Panc1 (cell line): Measurements from ENCODE around the gene RASGEF1C. TPM values are rescaled to one million over a fixed set of nuclear protein-coding genes. Genes with fewer than 3 reads are reported as not detected.

Experiments
- ATAC-seq: fragments of 200-7000 bp; cut with Tn5 transposase; 2 replicates; pipeline ENCODE4 v1.9.1; 2020; ENCODE audit warnings: mild to moderate bottlenecking, moderate library complexity
- BruUV-seq: library from RNA; stranded (reverse); fragments of 400-500 nt; replicated peaks from 2 replicates; lab custom pipeline; 2021; lab: Mats Ljungman, UMichigan
- CTCF ChIA-PET: fragments of 300-600 bp; sonication (Branson Sonifier 250); formaldehyde crosslinking; loops from one replicate; lab custom pipeline; 2022; ENCODE audit warnings: antibody characterized with exemption; lab: Charles Lee
- POLR2A ChIA-PET: fragments of 300-600 bp; sonication (Branson Sonifier 250); formaldehyde crosslinking; loops from one replicate; lab custom pipeline; 2022; ENCODE audit warnings: antibody characterized with exemption; lab: Charles Lee
- DNase-seq: peaks from one replicate; pipeline ENCODE4 v3.0.0-alpha.2; 2010; ENCODE audit warnings: low read depth, low spot score
- H3K27ac ChIP-seq: 2 replicates; pipeline ENCODE4 v1.5.1; 2011; ENCODE audit warnings: mild to moderate bottlenecking, low read length, inconsistent platforms
- H3K27me3 ChIP-seq: fragments of 200-500 bp; sonication (Bioruptor generic); 2 replicates; pipeline ENCODE4 v1.6.0; 2014; ENCODE audit warnings: low read length, inconsistent platforms; ENCODE audit not compliant: control insufficient read depth, insufficient read depth
- H3K36me3 ChIP-seq: fragments of 200-500 bp; sonication (Bioruptor generic); 2 replicates; pipeline ENCODE4 v1.5.1; 2014; ENCODE audit warnings: inconsistent platforms, mild to moderate bottlenecking, low read length, moderate library complexity; ENCODE audit not compliant: control insufficient read depth, insufficient read depth
- H3K4me1 ChIP-seq: 2 replicates; pipeline ENCODE4 v1.5.1; 2011; ENCODE audit warnings: inconsistent platforms, mild to moderate bottlenecking, low read length, moderate library complexity; ENCODE audit not compliant: control insufficient read depth, insufficient read depth
- H3K4me3 ChIP-seq, 2 experiments: 2 replicates each; pipeline ENCODE4 v1.5.1; 2011 to 2012; ENCODE audit warnings: low read depth in 2 of 2, low read length in 2 of 2, mild to moderate bottlenecking in 2 of 2, inconsistent platforms in 1 of 2, moderate library complexity in 1 of 2
- H3K9me3 ChIP-seq: fragments of 200-500 bp; sonication (Bioruptor generic); 2 replicates; pipeline ENCODE4 v1.5.1; 2014; ENCODE audit warnings: low read depth, mild to moderate bottlenecking, inconsistent platforms, low read length, moderate library complexity; ENCODE audit not compliant: control insufficient read depth, insufficient read depth
- POLR2AphosphoS5 ChIP-seq: IDR thresholded peaks from 2 replicates; pipeline ENCODE4 v1.6.1; 2012; ENCODE audit warnings: mild to moderate bottlenecking, low read depth, low read length, moderate library complexity
- SIN3A ChIP-seq: IDR thresholded peaks from 2 replicates; pipeline ENCODE4 v1.6.1; 2012; ENCODE audit warnings: low read depth, mild to moderate bottlenecking, low read length, moderate library complexity, borderline replicate concordance; ENCODE audit not compliant: insufficient read depth
- TCF7L2 ChIP-seq: IDR thresholded peaks from 2 replicates; pipeline ENCODE4 v1.6.1; 2011; ENCODE audit warnings: mild to moderate bottlenecking, low read depth, low read length, inconsistent platforms
- in situ Hi-C: cut with HindIII; loops from 2 replicates; pipeline ENCODE4 v1.10.0; 2016; ENCODE audit warnings: low sequenced_read_pairs, low pct_unique_long_range_greater_than_20kb
- intact Hi-C: fragments of 100-400 bp; cut with micrococcal nuclease; formaldehyde crosslinking; loops from one replicate; pipeline ENCODE4 v1.10.0; 2022; ENCODE audit not compliant: unreplicated experiment
- total RNA-seq: library from RNA; stranded (reverse); gene quantifications from one replicate; pipeline ENCODE4 v1.2.1, GENCODE V29; 2021; ENCODE audit not compliant: unreplicated experiment
- TF ChIP-seq, protein P1 (sequence below), 2 experiments: IDR thresholded peaks; 2 replicates each; pipeline ENCODE4 v1.6.1; 2011 to 2012; ENCODE audit warnings: low read depth in 2 of 2, control low read depth in 1 of 2, low read length in 1 of 2, mild to moderate bottlenecking in 1 of 2, moderate library complexity in 1 of 2; ENCODE audit not compliant: insufficient read depth in 1 of 2
- TF ChIP-seq, protein P2 (sequence below): fragments of 450-650 bp; IDR thresholded peaks from 2 replicates; pipeline ENCODE4 v1.5.1; 2017; ENCODE audit warnings: mild to moderate bottlenecking

RASGEF1C gene
- total RNA-seq, 1 experiment from 2014 or later, result 0.49 TPM

DNA sequence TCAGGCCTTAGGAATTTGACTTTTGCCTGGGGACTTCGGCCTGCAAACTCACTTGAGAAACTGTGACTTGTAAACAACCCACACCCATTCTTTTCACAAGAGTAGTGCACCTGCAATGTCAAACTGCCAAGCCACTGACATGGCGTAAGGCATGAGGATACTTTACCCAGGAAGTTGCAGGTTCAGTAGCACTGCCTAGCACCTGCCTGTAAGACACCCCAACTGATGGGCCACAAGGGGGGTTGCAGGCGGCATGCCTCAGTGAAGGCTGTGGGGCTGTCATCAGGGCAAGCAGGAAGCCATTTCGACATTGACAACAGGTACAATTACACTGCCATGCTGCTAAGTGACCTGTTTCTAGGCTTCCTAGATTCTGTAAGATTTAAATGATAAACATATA lies 41.3 kb upstream of the RASGEF1C start:
- intact Hi-C loops, result no loop called here
- Histone ChIP-seq H3K27ac (no peak overlapping the region), H3K9me3 (peaks cover 42% of the 10 kb centered on the region), H3K36me3 (peaks cover 5% of the 10 kb centered on the region; the same call in 1 of the 2 replicates), H3K4me3 (no peak overlapping the region), H3K27me3 (no peaks in the 10 kb centered on the region), H3K4me1 (no peaks in the 10 kb centered on the region)
- in situ Hi-C loops, result no loop called here
- no peak for DNase-seq
- TF ChIP-seq SIN3A (no peak), POLR2AphosphoS5 (no peak), TCF7L2 (no peak)
- TF ChIP-seq, protein P1, sequence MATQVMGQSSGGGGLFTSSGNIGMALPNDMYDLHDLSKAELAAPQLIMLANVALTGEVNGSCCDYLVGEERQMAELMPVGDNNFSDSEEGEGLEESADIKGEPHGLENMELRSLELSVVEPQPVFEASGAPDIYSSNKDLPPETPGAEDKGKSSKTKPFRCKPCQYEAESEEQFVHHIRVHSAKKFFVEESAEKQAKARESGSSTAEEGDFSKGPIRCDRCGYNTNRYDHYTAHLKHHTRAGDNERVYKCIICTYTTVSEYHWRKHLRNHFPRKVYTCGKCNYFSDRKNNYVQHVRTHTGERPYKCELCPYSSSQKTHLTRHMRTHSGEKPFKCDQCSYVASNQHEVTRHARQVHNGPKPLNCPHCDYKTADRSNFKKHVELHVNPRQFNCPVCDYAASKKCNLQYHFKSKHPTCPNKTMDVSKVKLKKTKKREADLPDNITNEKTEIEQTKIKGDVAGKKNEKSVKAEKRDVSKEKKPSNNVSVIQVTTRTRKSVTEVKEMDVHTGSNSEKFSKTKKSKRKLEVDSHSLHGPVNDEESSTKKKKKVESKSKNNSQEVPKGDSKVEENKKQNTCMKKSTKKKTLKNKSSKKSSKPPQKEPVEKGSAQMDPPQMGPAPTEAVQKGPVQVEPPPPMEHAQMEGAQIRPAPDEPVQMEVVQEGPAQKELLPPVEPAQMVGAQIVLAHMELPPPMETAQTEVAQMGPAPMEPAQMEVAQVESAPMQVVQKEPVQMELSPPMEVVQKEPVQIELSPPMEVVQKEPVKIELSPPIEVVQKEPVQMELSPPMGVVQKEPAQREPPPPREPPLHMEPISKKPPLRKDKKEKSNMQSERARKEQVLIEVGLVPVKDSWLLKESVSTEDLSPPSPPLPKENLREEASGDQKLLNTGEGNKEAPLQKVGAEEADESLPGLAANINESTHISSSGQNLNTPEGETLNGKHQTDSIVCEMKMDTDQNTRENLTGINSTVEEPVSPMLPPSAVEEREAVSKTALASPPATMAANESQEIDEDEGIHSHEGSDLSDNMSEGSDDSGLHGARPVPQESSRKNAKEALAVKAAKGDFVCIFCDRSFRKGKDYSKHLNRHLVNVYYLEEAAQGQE (IDR thresholded peaks at IDR 0.05; ENCODE audit: insufficient read depth in 1 of 2, low read depth in 2 of 2, low read length in 1 of 2), result no peak
- TF ChIP-seq, protein P2, sequence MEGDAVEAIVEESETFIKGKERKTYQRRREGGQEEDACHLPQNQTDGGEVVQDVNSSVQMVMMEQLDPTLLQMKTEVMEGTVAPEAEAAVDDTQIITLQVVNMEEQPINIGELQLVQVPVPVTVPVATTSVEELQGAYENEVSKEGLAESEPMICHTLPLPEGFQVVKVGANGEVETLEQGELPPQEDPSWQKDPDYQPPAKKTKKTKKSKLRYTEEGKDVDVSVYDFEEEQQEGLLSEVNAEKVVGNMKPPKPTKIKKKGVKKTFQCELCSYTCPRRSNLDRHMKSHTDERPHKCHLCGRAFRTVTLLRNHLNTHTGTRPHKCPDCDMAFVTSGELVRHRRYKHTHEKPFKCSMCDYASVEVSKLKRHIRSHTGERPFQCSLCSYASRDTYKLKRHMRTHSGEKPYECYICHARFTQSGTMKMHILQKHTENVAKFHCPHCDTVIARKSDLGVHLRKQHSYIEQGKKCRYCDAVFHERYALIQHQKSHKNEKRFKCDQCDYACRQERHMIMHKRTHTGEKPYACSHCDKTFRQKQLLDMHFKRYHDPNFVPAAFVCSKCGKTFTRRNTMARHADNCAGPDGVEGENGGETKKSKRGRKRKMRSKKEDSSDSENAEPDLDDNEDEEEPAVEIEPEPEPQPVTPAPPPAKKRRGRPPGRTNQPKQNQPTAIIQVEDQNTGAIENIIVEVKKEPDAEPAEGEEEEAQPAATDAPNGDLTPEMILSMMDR, result no peak
- ChIA-PET POLR2A (no interaction called here), CTCF (no interaction called here)
- no peak for ATAC-seq
- BruUV-seq, result no TSS peak

DNA sequence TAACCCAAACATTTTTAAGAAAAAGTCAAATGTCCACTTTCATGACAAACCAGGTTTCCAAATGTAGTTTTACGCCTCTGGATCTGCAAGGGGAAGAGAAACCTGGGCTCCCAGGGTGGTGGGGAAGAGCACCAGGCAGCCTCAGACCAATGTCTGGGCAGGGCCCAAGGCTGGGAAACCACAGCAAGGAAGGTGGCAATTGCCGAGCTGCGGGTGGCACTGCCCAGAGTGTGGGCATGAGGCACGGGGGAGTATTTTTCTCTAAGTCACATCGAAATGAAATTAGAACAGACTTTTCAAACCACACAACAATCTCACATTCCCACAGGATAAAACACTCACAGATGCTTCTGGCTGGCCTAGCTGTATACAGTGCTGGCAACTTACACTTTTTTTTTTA lies 32.6 kb upstream of the RASGEF1C start:
- no peaks in the 10 kb centered on the region for H3K4me1 ChIP-seq
- no peak overlapping the region for H3K4me3 ChIP-seq
- peaks cover 4% of the 10 kb centered on the region; the same call in 1 of the 2 replicates for H3K9me3 ChIP-seq
- no peaks in the 10 kb centered on the region for H3K27me3 ChIP-seq
- no peak overlapping the region for H3K27ac ChIP-seq
- ChIA-PET POLR2A (no interaction called here), CTCF (interaction anchor here (0.6 kb wide), 1 partner anchor 124 kb away, joined by 5 read pairs; no protein-coding TSS in a partner anchor)
- TF ChIP-seq POLR2AphosphoS5 (no peak), TCF7L2 (no peak)
- TF ChIP-seq, protein P1 (IDR thresholded peaks at IDR 0.05; ENCODE audit: insufficient read depth in 1 of 2, low read depth in 2 of 2, low read length in 1 of 2), result no peak
- no TSS peak for BruUV-seq
- ATAC-seq, result no peak
- peaks cover 5% of the 10 kb centered on the region; the same call in 1 of the 2 replicates for H3K36me3 ChIP-seq
- intact Hi-C loops, result no loop called here
- DNase-seq, result no peak
- in situ Hi-C loops, result no loop called here
